Measurements from ENCODE around the gene PEPD. TPM values are rescaled to one million over a fixed set of nuclear protein-coding genes. Genes with fewer than 3 reads are reported as not detected.

Gene PEPD
- polyA plus RNA-seq, 3 donors, result 61.5 to 218 (median 171) TPM

DNA sequence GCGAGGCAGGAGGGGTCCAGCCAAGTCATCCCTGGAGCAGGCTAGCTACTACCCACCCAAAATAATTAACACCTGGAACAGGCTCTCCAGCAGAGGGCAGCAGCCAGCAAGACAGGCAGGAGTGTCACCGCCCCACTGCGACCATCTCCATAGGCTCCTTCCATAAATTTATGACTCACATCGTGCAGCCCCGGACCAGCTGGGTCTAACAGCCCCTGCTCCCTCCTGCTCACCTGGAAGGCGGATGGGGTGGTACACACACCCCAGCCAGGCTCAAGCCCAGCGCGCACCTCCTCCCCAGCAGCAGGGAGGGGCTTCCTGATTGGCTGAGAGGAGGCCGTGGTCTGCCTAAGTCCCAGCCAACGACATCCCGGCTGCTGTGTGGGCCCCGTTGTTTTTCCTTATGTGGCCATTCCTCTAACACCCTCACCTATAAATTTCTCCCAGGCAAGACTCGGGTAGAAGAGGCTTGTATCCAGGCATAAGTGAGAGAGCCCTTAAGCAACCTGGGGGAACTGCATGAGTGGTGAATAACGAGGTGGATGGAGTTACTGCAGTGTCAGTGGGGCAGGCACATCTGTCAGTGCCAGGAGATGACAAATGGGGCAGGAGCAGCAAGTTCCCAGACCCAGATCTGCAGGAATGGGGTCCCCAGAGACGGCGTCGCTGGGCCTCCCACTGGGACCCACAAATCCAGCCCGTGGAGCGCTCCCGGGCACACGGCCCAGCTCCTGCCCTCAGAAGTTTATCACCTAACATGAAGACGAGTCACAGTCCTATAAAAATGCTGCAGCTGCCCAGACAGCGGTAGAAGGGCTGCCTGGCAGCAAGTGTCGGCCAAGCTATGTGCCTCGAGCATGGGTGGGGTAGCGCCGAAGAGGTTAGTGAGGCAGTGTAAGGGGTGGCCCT lies 105.0 kb downstream of the PEPD start:
- Mint-ChIP-seq H3K36me3 (no peaks in the 10 kb centered on the region), H3K27me3 (ENCODE audit: low read depth in 3 of 3) (peaks cover 0 to 2% (median 0%) of the 10 kb centered on the region in 3 donors), H3K4me3 (peak overlapping the region; percentile 65 to 76), H3K9me3 (peaks cover 0 to 2% (median 0%) of the 10 kb centered on the region in 7 donors), H3K27ac (peak overlapping the region in 1 of 7 donors; percentile 57), H3K4me1 (peaks cover 6% of the 10 kb centered on the region)
- no peak overlapping the region for H3K27ac ChIP-seq (ENCODE audit: low read depth in 1 of 2, low read length in 2 of 2)
- intact Hi-C loops (cut with micrococcal nuclease), result no loop called here
- WGBS (ENCODE audit: insufficient coverage), result 65% methylated on average over 20 of the region's 27 CpGs
- no peaks in the 10 kb centered on the region for H4K20me1 ChIP-seq (ENCODE audit: insufficient read depth, low read length)
- peak; percentile 74 for TF ChIP-seq CTCF (IDR thresholded peaks at IDR 0.05)
- no peaks in the 10 kb centered on the region for H3K9me3 ChIP-seq (replicated peaks in 1 of 2; ENCODE audit: control insufficient read depth in 1 of 2, insufficient read depth in 1 of 2, low read length in 2 of 2)
- H3K79me2 ChIP-seq (ENCODE audit: insufficient read depth, low read length), result no peaks in the 10 kb centered on the region
- H3K9ac ChIP-seq (ENCODE audit: insufficient read depth, low read length, poor library complexity, severe bottlenecking), result no peak overlapping the region
- H3K4me3 ChIP-seq (replicated peaks in 1 of 3; ENCODE audit: low read depth in 2 of 3, low read length in 3 of 3), result no peak overlapping the region
- peak overlapping the region; percentile 62 for H3K4me2 ChIP-seq (replicated peaks; ENCODE audit: extremely low read depth, low read length, poor library complexity, severe bottlenecking)
- peak; percentile 29 to 62 (median 38) for DNase-seq
- peaks cover 6% of the 10 kb centered on the region in 2 donors for H3K4me1 ChIP-seq (ENCODE audit: control insufficient read depth in 1 of 2, insufficient read depth in 2 of 2, low read length in 2 of 2)
- no peak overlapping the region for H2AFZ ChIP-seq (ENCODE audit: insufficient read depth, low read depth, low read length, poor library complexity, severe bottlenecking)
- no peaks in the 10 kb centered on the region for H3K27me3 ChIP-seq (ENCODE audit: control insufficient read depth in 2 of 2, insufficient read depth in 2 of 2, low read length in 2 of 2)
- no peaks in the 10 kb centered on the region for H3K36me3 ChIP-seq (replicated peaks in 1 of 2; ENCODE audit: control insufficient read depth in 1 of 2, insufficient read depth in 2 of 2, low read length in 2 of 2)

DNA sequence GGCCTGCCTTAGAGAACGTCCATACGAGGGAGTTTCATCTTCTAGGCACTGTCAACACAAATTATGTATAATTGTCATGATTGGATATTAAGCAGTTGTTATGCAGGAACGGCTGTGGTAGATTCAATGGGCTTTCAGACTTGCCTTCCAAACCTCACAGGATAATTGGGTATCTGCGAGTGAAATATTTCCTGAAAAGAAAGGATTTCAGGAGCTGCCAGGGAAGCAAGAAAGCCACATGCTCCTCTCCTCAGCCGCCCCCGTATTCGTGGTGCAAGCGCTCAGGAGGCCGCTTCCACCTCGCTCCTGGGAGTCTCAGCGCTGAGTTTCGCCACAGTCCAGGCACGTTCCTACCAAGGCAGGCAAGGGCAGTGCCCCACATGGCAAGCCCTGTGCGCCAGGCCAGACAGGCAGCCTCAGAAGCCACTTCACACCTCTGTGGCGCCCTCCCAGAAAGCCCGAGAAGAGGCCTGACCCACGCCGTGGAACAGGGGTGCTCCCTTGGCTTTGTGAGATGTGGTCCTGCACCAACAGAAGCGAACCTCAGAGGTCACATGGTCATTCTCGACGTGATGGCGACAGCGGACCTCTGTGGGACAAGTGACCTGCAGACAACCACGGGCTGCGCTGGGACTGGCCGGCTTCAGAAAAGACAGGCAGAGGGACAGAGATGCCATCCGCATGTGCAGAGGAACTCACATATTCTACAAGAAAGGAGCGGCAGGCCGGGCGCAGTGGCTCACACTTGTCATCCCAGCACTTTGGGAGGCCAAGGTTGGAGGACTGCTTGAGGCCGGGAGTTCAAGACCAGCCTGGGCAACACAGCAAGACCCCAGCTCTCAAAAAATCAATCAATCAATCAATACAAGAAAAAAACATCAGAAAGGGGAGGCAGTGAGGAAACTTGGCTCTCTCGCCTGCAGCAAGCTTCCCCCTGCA lies 106.7 kb downstream of the PEPD start:
- H3K36me3 Mint-ChIP-seq, result peaks cover 4 to 10% of the 10 kb centered on the region in 2 donors
- H3K4me3 Mint-ChIP-seq, result peak overlapping the region in 1 of 2 donors; percentile 24
- Histone ChIP-seq H3K4me2 (replicated peaks; ENCODE audit: extremely low read depth, low read length, poor library complexity, severe bottlenecking) (no peak overlapping the region), H3K36me3 (replicated peaks in 1 of 2; ENCODE audit: control insufficient read depth in 1 of 2, insufficient read depth in 2 of 2, low read length in 2 of 2) (no peaks in the 10 kb centered on the region), H2AFZ (ENCODE audit: insufficient read depth, low read depth, low read length, poor library complexity, severe bottlenecking) (no peak overlapping the region), H3K9me3 (replicated peaks in 1 of 2; ENCODE audit: control insufficient read depth in 1 of 2, insufficient read depth in 1 of 2, low read length in 2 of 2) (no peaks in the 10 kb centered on the region), H3K27ac (ENCODE audit: low read depth in 1 of 2, low read length in 2 of 2) (no peak overlapping the region), H3K9ac (ENCODE audit: insufficient read depth, low read length, poor library complexity, severe bottlenecking) (no peak overlapping the region), H3K4me3 (replicated peaks in 1 of 3; ENCODE audit: low read depth in 2 of 3, low read length in 3 of 3) (no peak overlapping the region), H3K4me1 (ENCODE audit: control insufficient read depth in 1 of 2, insufficient read depth in 2 of 2, low read length in 2 of 2) (peaks cover 6% of the 10 kb centered on the region in 2 donors), H3K27me3 (ENCODE audit: control insufficient read depth in 2 of 2, insufficient read depth in 2 of 2, low read length in 2 of 2) (no peaks in the 10 kb centered on the region), H3K79me2 (ENCODE audit: insufficient read depth, low read length) (no peaks in the 10 kb centered on the region), H4K20me1 (ENCODE audit: insufficient read depth, low read length) (no peaks in the 10 kb centered on the region)
- WGBS (ENCODE audit: insufficient coverage), result 92% methylated on average over 23 of the region's 32 CpGs
- peaks cover 0 to 2% (median 0%) of the 10 kb centered on the region in 7 donors for H3K9me3 Mint-ChIP-seq
- no peak overlapping the region for H3K27ac Mint-ChIP-seq
- H3K27me3 Mint-ChIP-seq (ENCODE audit: low read depth in 3 of 3), result peaks cover 0 to 4% (median 0%) of the 10 kb centered on the region in 3 donors
- no peak for TF ChIP-seq CTCF (IDR thresholded peaks at IDR 0.05)
- intact Hi-C loops (cut with micrococcal nuclease), result no loop called here
- H3K4me1 Mint-ChIP-seq, result peaks cover 6% of the 10 kb centered on the region
- no peak for DNase-seq
